Mesodermal cell (in vitro differentiated cells): ENCODE results near the gene ARHGEF16.

Experiments
- H3K27ac ChIP-seq: 2 replicates; pipeline ENCODE4 v1.7.0; 2013; ENCODE audit warnings: mild to moderate bottlenecking, low read depth, low read length, moderate library complexity; ENCODE audit not compliant: severe bottlenecking
- H3K36me3 ChIP-seq: 2 replicates; pipeline ENCODE4 v1.7.1; 2013; ENCODE audit warnings: mild to moderate bottlenecking, low read length, moderate library complexity; ENCODE audit not compliant: control insufficient read depth, insufficient read depth
- H3K4me1 ChIP-seq: one replicate; pipeline ENCODE4 v1.7.1; 2013; ENCODE audit warnings: mild to moderate bottlenecking, low read length; ENCODE audit not compliant: insufficient read depth, control insufficient read depth, poor library complexity, severe bottlenecking
- H3K4me3 ChIP-seq: 2 replicates; pipeline ENCODE4 v1.7.0; 2013; ENCODE audit warnings: low read length, control low read depth, mild to moderate bottlenecking; ENCODE audit not compliant: insufficient read depth, poor library complexity, severe bottlenecking; ENCODE audit errors: extremely low read depth
- H3K9me3 ChIP-seq: 2 replicates; pipeline ENCODE4 v1.7.1; 2013; ENCODE audit warnings: mild to moderate bottlenecking, low read length, moderate library complexity; ENCODE audit not compliant: control insufficient read depth
- WGBS, 2 experiments: methylation state at CpG; one replicate each; pipeline ENCODE4 v1.1.5; 2013; ENCODE audit warnings: missing lambda C conversion rate in 2 of 2; ENCODE audit not compliant: insufficient coverage in 2 of 2; 5-methylcytosine and 5-hydroxymethylcytosine counted together

ARHGEF16 gene

DNA sequence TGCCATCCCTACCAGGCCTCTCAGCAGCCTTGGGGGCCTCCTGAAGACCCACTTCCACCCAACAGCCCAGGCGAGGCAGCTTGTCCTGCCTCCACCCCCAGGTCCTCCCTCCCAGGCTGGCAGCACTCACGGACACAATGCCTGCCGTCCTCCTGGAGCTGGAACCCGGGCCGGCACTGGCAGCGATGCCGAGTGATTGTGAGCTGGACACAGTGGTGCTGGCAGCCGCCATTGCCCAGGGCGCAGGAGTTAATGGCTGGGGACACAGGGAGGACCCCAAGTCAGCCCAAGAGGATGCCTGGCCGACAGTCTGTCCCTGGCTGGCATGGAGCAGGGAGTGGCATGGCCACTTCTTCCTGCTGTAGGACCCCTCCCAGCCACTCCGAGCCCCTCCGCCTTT, 60.8 kb downstream of the ARHGEF16 start:
- no peak overlapping the region for H3K27ac ChIP-seq
- H3K9me3 ChIP-seq = no peaks in the 10 kb centered on the region
- H3K36me3 ChIP-seq = peaks cover 2% of the 10 kb centered on the region
- H3K4me3 ChIP-seq = no peak overlapping the region
- 93% methylated on average over 12 of the region's 12 CpGs for WGBS, 2 experiments
- H3K4me1 ChIP-seq = no peaks in the 10 kb centered on the region

DNA sequence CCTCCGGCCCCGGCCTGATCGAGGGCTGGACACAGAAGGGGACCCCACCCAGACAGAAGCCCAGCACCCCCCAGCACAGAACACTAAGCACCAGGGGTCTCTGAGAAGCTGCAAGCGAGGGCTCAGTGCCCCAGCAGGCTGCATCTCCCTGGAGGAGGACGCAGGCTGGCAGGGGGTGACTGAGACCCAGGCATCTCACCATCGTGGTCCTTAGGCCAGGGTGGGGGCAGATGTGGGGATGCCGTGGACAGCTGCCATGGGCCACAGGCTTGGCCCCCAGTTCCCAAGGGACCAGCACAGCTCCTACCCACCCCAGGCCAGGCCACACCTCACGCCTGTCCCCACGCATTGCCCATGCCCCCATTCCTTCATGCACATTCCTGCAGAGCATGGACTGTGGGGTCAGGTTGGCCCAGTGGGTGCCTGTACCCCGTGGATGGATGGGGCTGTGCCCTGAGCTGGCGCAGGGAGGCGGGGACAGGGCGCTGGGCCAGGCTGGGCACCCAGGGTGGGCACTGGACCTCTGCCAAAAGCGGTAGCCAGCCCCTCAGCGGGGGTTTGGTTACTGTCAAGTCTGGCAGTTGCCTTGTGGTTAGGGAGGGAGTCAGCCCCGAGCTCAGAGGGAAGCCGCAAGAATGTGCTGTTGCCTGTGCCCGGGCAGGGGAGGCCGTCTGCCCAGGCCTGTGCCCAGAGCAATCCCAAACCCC, 61.5 kb downstream of the ARHGEF16 start:
- Histone ChIP-seq H3K4me3 (no peak overlapping the region), H3K9me3 (no peaks in the 10 kb centered on the region), H3K27ac (no peak overlapping the region), H3K4me1 (no peaks in the 10 kb centered on the region), H3K36me3 (peaks cover 2% of the 10 kb centered on the region)
- 93 to 96% methylated on average over 14 to 18 of the region's 19 CpGs for WGBS, 2 experiments

DNA sequence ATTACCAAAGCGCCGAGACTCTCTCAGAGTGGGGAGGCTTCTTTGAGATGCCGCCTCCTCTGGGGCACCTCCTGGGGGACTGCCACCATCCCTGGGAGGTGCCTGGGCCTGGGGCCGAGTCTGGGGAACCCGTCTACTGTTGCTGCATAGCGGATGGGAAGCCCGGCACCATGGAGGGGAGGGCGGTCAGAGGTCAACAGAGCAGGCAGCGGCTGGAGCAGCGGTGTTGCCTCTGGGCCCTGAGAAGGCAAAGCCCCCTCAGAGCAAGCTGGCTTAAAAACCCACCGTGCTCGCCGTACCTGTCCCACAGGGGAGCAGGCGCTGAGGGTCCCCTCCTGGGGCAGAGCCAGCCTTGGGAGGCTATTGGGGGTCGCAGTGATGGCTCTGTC, 62.0 kb downstream of the ARHGEF16 start:
- 92 to 94% methylated on average over 13 to 14 of the region's 15 CpGs for WGBS, 2 experiments
- Histone ChIP-seq H3K4me1 (no peaks in the 10 kb centered on the region), H3K9me3 (no peaks in the 10 kb centered on the region), H3K36me3 (peaks cover 2% of the 10 kb centered on the region), H3K4me3 (no peak overlapping the region), H3K27ac (no peak overlapping the region)

DNA sequence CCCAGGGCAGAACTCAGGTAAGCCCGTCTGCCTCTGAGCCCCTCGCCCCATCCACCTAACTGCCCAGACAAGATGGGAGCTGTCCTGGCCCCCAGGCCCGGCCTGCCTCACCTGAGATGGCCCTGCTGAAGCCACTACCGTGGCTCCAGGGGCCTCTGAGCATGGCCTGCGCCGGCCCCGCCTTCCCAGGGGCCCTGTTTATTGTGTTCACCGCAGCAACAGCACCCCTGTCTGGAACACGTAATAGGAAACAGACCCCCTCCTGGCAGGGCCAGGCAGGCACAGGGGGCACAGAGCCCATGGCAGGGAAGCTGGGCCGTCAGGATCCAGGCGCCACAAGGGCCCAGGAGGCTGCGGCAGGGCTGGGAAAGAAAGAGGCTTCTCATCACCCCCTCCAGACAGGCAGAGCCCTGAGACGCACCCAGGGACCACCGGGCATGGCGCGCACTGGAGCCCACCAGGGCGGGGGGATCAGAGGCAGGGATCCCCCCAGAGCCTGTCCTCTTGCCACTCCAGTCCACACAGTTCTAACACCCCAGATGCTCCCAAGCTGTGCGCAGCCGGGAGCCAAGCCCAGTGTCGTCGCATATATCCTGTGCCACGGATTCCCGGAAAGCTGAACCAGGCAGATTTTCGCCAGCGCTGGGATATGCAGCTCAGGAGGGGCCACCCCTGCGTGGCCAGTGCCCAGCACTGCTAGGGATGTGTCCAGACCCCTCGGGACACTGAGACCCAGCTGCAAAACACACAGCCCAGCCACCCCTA, 62.6 kb downstream of the ARHGEF16 start:
- Histone ChIP-seq H3K9me3 (no peaks in the 10 kb centered on the region), H3K36me3 (peaks cover 2% of the 10 kb centered on the region), H3K4me3 (no peak overlapping the region), H3K4me1 (no peaks in the 10 kb centered on the region), H3K27ac (no peak overlapping the region)
- 92% methylated on average over 20 to 22 of the region's 27 CpGs for WGBS, 2 experiments

DNA sequence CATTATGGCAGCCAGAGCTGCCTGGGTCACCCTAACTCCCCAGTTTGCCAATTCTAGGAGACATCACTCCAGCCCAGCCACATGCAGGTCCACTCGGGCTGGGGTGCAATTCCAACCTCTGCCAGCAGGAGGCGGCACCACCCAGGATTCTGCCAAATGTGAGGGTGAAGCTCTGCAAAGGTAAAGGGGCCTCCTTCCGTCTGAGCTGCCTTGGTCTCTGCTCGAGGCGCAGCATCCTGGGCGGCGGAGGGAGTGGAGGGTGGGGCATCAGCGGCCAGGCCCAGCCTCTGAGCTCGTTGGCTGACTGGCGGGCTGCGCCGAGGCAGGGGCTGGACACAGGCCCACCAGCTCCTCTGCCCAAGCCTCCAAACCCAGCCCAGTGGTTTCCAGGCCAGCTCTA, 63.8 kb downstream of the ARHGEF16 start:
- no peaks in the 10 kb centered on the region for H3K9me3 ChIP-seq
- no peak overlapping the region for H3K4me3 ChIP-seq
- no peak overlapping the region for H3K27ac ChIP-seq
- 92 to 97% methylated on average over 6 to 10 of the region's 12 CpGs for WGBS, 2 experiments
- peaks cover 2% of the 10 kb centered on the region for H3K36me3 ChIP-seq
- no peaks in the 10 kb centered on the region for H3K4me1 ChIP-seq

DNA sequence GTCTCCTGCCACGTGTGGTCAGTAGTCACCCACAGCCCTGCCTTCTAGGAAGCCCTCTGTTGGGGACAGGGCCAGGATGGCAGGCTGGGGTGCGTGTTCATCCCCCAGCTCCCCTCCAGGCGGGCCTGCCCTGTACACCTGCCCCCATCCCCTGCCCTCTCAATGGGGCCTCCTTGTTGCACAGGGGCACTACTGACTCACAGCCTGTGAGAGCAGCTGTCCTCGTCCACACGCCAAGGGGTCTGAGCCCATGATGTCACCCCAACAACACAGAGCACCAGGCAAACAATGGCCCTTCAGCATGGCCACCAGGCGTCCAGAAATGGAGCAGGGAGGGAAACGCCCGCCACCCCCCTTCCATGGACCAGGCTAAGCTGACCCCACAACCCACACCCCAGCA, 64.3 kb downstream of the ARHGEF16 start:
- WGBS, 2 experiments = 97% methylated on average over 5 to 6 of the region's 8 CpGs
- Histone ChIP-seq H3K27ac (no peak overlapping the region), H3K4me3 (no peak overlapping the region), H3K36me3 (peaks cover 2% of the 10 kb centered on the region), H3K4me1 (no peaks in the 10 kb centered on the region), H3K9me3 (no peaks in the 10 kb centered on the region)

DNA sequence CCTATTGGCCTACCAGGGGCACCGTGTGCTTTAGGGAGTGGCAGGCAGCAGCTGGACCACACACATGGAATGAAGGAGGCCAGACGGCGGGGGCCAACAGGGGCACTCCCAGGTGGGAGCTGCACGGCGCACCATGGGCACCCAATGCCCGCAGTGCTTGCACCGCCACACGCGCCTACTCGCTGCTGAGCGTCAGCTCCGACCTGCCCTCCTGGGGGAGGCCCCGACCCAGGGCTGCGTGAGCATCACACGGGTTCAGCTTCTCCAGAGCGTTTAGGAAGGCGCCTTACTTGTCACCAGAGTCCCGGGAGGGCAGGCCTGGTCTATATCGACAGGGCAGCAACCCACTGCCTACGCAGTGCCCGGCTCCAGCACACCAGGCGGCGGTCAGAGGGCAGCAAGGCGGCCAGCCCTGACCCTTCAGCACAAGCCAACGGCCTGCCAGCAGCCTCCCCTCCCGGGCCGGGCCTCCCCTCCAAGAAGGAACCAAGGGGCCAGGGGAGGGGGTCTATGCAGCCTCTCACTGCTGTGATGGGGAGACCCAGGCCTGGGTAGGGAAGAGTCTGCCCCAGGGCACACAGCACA, 64.9 kb downstream of the ARHGEF16 start:
- H3K4me3 ChIP-seq = no peak overlapping the region
- H3K27ac ChIP-seq = no peak overlapping the region
- WGBS, 2 experiments = 95 to 96% methylated on average over 24 to 25 of the region's 27 CpGs
- peaks cover 2% of the 10 kb centered on the region for H3K36me3 ChIP-seq
- no peaks in the 10 kb centered on the region for H3K4me1 ChIP-seq
- H3K9me3 ChIP-seq = no peaks in the 10 kb centered on the region

DNA sequence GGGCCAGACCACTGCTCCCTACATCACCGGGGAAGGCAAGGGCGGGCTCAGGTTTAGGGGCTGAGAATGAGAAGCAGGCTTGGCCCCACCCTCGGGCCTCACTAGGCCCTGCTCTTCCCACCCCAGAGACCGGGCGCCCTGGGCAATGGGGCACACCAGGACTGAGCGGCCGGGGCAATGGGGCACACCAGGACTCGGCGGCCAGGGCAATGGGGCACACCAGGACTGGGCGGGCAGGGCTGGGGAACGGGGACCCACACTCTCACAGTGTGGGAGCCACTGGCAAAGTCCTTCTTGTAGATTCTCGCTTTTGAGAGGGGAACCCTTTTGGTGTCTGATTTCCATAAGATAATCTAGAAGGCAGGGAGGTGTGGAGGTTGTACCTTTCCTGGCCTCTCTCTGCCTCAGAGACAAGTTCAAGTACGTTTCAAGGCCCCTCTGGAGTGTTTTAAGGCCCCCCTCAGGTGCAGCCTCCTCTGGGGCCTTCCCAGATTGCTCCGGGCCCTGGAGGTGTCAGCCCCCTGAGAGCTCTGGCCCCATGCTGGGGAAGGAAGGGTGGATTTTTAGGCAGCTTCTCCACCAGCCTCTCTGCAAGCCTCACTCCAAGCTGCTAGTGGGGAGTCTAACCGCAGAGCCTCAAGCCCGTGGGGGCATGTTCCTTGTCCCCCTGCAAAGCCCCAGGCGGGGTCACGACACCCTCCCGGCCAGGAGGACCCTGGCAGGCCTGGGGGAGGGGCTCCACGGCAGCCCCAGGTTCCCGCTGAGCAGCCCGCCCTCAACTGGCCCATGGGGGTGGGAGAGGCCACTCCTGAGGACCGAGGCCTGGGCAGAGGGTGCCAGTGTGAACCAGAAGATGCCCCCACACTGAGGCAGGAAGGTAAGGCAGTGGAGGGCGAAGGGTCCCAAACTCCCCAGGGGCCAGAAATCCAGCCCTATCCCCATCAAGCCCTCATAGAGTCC, 66.2 kb downstream of the ARHGEF16 start:
- no peak overlapping the region for H3K27ac ChIP-seq
- no peak overlapping the region for H3K4me3 ChIP-seq
- 88 to 90% methylated on average over 22 of the region's 24 CpGs for WGBS, 2 experiments
- peaks cover 2% of the 10 kb centered on the region for H3K36me3 ChIP-seq
- H3K4me1 ChIP-seq = no peaks in the 10 kb centered on the region
- no peaks in the 10 kb centered on the region for H3K9me3 ChIP-seq

DNA sequence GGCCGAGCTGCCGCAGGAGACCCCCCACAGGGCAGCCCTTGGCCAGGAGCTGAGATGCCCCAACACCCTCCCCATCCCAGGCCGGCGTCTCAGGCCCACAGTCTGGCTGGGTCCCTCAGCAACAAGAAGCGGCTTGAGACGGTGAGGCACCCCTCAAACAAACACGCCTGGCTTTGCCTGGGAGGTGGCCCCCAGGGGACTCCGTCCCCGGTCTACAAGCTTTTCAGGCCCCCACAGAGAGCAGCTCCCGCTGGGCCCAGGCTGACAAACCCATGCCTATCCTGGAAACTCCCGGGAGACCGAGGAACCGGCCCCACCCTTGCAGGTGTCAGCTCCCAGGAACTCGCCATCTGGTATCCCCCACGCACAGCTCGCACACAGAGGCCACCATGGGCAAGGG, 67.0 kb downstream of the ARHGEF16 start:
- WGBS, 2 experiments = 89 to 96% methylated on average over 11 to 16 of the region's 16 CpGs
- no peaks in the 10 kb centered on the region for H3K9me3 ChIP-seq
- no peaks in the 10 kb centered on the region for H3K4me1 ChIP-seq
- no peak overlapping the region for H3K4me3 ChIP-seq
- peaks cover 2% of the 10 kb centered on the region for H3K36me3 ChIP-seq
- no peak overlapping the region for H3K27ac ChIP-seq

DNA sequence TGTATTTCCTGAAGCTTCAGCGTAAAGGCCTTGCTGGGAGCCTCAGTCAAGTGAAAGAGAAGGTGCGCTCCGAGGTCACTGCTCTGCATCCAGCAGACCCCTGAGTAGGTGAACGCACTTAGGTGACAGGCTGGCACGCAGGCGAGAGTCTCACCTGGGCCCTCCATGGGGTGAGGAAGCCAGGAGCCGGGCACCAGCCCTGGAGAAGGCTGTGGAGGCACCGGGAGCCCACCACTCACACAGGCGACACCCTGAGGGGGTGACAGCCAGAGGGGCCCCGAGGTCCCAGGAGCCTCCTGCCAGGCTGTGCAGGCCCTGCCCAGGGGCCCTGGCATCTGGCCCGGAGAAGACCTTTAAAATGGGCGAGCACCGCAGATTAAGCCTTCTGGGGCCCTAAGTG, 67.6 kb downstream of the ARHGEF16 start:
- no peak overlapping the region for H3K4me3 ChIP-seq
- H3K4me1 ChIP-seq = no peaks in the 10 kb centered on the region
- 95 to 97% methylated on average over 12 to 13 of the region's 13 CpGs for WGBS, 2 experiments
- no peak overlapping the region for H3K27ac ChIP-seq
- no peaks in the 10 kb centered on the region for H3K9me3 ChIP-seq
- peaks cover 2% of the 10 kb centered on the region for H3K36me3 ChIP-seq
